Fibroblast of skin of back (primary cell): ENCODE measurements around the gene KRTAP3-1.

Experiments
- DNase-seq: peaks from one replicate; pipeline ENCODE4 v3.0.0-alpha.2; 2013

KRTAP3-1 gene

GRCh38 chr17:40975516-40975915, 33.4 kb downstream of the KRTAP3-1 start:
- no peak for DNase-seq

- no peak for DNase-seq
These were observed 34.6 kb downstream of the KRTAP3-1 start for GRCh38 chr17:40974366-40974765.

GRCh38 chr17:40967582-40967981, 41.3 kb downstream of the KRTAP3-1 start:
- DNase-seq = no peak

GRCh38 chr17:40966848-40967247, 42.1 kb downstream of the KRTAP3-1 start, which contains the start of gene KRT39:
TSS of gene KRT39 (minus strand) at chr17:40966948. CDS start at chr17:40966856, 92 bp downstream.
- DNase-seq = no peak

GRCh38 chr17:40963838-40964237, 45.1 kb downstream of the KRTAP3-1 start:
- peak; percentile 30 for DNase-seq

GRCh38 chr17:40962059-40962561, 46.8 kb downstream of the KRTAP3-1 start:
- DNase-seq = no peak

GRCh38 chr17:40961591-40961990, 47.3 kb downstream of the KRTAP3-1 start:
- no peak for DNase-seq

GRCh38 chr17:40960144-40960543, 48.8 kb downstream of the KRTAP3-1 start:
- DNase-seq = no peak
